GM13977 (cell line): ENCODE measurements around the gene MYO1C.

Experiments used
- DNase-seq: peaks from one replicate; pipeline ENCODE4 v3.0.0; 2012; ENCODE audit warnings: low spot score
- in situ Hi-C: fragments of 300-500 bp; cut with MboI; formaldehyde crosslinking; loops from one replicate; pipeline ENCODE4 v1.12.0; 2022; ENCODE audit warnings: low sequenced_read_pairs, low pct_unique_long_range_greater_than_20kb, mixed read lengths, inconsistent platforms; ENCODE audit not compliant: unreplicated experiment
- TF ChIP-seq, protein P1 (sequence below): IDR thresholded peaks from 2 replicates; pipeline ENCODE4 v1.5.1; 2012; ENCODE audit warnings: mild to moderate bottlenecking, control low read depth; ENCODE audit not compliant: insufficient read depth; ENCODE audit errors: extremely low read depth, missing control alignments

The MYO1C gene

DNA sequence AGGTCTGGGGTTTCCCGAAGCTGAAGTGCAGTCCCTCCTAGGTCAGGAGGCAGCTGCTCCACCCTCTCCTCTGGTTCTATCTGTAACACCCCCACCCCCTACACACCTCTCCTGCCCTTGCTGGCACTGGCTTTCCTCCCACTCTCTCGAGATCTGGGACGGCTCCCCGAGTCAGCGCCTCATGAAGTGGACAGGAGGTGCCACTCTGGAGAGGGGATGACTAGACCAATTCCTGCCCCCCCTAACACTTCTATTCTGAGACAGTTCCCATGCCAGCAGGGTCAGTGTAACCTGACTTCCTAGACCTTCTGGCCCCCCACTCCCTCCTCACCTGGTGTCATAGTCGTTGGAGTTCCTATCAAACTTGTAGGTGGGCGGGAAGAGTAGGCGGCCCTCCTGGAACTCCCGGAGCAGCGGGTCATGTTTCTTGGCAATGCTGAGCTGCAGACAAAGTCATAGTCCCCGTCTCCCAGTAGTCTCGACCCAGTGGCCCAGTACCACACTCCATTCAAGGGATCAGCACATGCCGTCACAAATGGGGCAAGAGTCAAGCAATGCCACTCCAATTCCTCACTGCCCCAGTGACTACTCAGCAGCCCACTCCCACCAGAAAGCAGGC is 14.3 kb upstream of the MYO1C start:
- TF ChIP-seq, protein P1, sequence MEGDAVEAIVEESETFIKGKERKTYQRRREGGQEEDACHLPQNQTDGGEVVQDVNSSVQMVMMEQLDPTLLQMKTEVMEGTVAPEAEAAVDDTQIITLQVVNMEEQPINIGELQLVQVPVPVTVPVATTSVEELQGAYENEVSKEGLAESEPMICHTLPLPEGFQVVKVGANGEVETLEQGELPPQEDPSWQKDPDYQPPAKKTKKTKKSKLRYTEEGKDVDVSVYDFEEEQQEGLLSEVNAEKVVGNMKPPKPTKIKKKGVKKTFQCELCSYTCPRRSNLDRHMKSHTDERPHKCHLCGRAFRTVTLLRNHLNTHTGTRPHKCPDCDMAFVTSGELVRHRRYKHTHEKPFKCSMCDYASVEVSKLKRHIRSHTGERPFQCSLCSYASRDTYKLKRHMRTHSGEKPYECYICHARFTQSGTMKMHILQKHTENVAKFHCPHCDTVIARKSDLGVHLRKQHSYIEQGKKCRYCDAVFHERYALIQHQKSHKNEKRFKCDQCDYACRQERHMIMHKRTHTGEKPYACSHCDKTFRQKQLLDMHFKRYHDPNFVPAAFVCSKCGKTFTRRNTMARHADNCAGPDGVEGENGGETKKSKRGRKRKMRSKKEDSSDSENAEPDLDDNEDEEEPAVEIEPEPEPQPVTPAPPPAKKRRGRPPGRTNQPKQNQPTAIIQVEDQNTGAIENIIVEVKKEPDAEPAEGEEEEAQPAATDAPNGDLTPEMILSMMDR: no peak
- in situ Hi-C loops: no loop called here
- DNase-seq: no peak

DNA sequence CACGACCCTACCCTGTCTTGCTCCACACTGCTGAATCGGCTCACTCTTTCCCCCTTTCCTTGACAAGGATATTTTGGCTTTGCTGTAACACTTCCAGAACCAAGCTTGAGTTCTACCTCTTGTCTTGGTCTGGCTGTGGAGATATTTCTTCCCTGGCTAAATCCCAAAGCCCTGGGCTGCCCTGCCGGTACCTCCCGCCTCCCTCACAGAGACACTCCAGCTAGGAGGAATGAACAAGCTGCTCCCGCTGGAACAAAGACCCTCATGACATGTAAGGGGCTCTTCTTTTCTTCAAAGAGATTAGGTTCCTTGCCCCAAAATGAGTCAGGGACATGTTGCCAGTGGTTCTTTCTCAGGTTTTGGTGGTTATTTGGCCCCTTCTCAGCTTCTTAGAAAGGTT is 13.1 kb upstream of the MYO1C start:
- TF ChIP-seq, protein P1: no peak
- no peak for DNase-seq
- in situ Hi-C loops: no loop called here

- no peak for DNase-seq
- in situ Hi-C loops: no loop called here
- TF ChIP-seq, protein P1: no peak
Observed at GRCh38 chr17:1504866-1505265, 12.4 kb upstream of the MYO1C start.

DNA sequence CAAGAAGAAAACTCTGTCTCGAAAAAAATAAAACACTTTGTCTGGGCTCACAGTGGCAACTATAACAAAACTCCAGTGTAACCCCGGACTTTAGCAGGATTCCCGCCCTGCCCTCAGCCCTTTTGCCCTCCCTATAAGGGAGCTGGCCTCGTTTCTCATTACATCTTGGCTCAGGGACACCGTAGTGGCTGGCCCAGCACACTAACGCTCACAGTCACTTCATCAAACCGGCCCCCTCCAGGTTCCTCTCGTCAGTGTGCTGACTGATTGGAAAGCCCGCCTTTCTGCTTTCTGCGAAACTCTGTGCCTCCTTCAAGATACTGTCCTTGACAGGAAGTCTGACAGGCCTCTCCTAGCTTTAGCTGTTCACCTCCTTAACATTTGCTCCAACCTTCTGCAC is 11.2 kb upstream of the MYO1C start:
- in situ Hi-C loops: no loop called here
- TF ChIP-seq, protein P1: no peak
- DNase-seq: no peak

GRCh38 chr17:1498869-1499268 is 6.4 kb upstream of the MYO1C start:
- in situ Hi-C loops: no loop called here
- TF ChIP-seq, protein P1: no peak

GRCh38 chr17:1498233-1498632 is 5.7 kb upstream of the MYO1C start:
- DNase-seq: no peak
- in situ Hi-C loops: no loop called here
- TF ChIP-seq, protein P1: no peak

More at GRCh38 chr17:1498869-1499268, 6.4 kb upstream of the MYO1C start:
- no peak for DNase-seq
